HG03457 (cell line): ENCODE results near the gene XPC.

Source experiments
- ATAC-seq: cut with Tn5 transposase; IDR thresholded peaks from one replicate; pipeline ENCODE4 v1.9.1; 2021; ENCODE audit warnings: moderate number of reproducible peaks; ENCODE audit not compliant: unreplicated experiment

The XPC gene

GRCh38 chr3:14208168-14208567, 29.8 kb upstream of the XPC start:
- no peak for ATAC-seq

- ATAC-seq, result no peak
Measured at GRCh38 chr3:14206548-14207177, 28.3 kb upstream of the XPC start.

DNA sequence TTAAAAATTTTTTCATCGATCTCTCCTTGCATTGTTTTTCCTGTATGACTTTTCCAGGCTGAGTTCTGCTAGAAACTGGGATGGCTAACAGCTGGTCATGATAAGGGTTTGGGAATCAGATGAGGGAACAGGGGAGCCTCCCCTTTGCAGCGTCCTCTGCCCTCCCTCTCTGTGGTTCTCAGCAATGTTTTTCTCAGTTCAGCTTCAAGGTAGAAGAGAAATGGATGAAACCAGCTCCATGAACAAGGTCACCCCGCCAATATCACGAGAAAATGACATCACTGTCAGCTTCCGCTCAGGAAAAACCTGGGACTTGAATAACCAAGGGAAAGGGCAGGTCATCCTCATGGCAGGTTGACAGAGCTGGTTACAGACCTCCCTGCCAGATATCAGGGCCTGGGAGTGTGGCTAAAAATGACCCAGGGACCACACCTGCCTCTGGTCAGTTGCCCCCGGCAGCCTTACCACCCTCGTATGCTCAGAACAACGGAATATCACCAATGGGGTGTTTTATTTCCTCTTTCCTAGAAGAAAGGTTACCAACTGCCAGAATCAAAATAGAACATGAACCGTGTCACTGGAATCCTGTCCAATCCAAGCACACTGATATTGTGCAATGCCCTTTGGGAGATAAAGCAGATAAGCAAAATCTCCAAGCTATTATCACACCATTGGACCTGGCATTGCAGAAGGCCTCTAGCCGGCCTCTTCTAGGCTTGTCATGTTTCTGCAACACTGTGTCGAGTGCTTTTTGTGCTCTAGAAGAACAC, 26.3 kb upstream of the XPC start:
- ATAC-seq, result no peak

DNA sequence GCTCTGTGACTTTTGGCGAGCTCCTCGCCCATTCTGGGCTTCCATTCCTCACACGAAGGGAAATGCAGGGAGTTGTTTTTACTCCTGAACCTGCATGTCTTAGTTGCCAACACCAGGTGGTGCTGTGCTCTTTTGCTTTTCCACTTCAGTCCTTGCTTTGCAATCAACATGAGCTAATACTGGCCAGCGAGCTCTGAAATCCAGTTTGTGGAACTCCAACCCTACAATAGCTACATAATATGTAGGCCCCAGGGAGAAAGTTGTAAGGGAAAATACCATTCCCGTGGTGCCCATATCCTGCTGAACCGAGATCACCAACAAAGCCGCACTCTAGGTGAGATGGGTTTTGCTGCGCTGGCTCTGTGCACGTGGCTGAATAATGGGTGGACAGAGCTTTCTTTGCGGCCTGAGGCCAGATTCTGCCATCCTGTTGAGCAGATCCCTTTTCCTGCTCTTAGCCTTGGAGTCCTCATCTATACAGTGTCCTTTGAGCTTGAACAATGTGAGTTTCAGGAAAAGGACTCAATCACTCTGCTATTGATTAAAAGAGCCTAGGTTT, 25.2 kb upstream of the XPC start:
- no peak for ATAC-seq

- no peak for ATAC-seq
Measured at GRCh38 chr3:14202874-14203520, 24.6 kb upstream of the XPC start.

GRCh38 chr3:14201940-14202684, 23.7 kb upstream of the XPC start:
- ATAC-seq, result no peak

DNA sequence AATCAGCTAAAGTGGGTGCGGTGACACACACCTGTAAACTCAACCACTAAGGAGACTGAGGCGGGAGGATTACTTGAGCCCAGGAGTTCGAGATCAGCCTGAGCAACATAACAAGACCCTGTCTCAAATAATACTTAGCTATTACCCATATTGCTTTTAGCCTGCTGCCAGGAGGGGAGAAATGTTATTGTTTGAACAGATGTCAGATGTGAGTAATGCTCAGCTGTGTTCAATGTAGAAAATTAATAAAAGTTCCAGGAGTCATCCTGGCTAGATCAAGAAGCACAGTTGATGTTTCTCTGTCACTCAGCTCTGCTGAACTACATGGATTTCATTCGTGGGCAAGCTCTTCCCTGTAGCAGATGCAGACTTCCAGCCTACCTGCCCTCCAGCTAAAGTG, 22.4 kb upstream of the XPC start:
- ATAC-seq, result no peak

DNA sequence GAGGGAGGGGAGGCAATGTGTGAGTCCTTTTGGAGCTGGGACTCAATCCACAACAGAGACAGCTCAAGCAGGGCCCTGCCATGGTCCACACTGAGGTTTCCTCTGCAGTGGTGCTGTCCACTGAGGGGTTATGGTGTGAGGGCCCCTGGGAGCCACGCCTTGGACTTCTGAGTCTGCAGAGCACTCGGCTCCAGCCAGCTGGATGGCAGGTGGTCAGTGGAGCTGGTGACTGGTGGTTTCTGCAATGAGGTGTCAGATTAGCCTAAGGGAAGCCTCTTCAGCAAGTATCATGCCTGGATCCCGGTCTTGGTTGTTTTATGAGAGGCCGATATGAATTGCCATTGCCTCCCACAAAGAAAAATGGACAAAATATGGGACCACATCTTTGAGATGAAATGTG, 21.9 kb upstream of the XPC start:
- no peak for ATAC-seq

GRCh38 chr3:14199641-14200040, 21.2 kb upstream of the XPC start:
- no peak for ATAC-seq

DNA sequence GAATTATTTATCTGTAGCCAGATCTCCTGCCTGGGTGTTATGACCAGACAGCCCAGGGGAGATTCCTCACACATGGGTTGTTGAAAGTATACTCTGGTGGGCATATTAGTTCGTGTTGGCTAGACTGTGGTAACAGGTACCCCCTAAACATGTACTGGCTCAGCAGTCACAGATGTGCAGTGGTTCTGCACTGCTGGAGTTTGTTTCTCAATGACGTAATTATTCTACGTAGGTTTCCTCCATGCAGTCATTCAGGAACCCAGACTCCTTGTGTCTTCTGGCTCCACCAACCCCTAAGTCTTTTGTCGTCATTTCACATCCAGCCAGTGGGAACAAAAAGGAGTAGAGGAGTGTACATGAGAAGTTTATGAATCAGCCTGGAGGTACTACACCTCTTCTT, 16.5 kb upstream of the XPC start:
- ATAC-seq, result no peak

DNA sequence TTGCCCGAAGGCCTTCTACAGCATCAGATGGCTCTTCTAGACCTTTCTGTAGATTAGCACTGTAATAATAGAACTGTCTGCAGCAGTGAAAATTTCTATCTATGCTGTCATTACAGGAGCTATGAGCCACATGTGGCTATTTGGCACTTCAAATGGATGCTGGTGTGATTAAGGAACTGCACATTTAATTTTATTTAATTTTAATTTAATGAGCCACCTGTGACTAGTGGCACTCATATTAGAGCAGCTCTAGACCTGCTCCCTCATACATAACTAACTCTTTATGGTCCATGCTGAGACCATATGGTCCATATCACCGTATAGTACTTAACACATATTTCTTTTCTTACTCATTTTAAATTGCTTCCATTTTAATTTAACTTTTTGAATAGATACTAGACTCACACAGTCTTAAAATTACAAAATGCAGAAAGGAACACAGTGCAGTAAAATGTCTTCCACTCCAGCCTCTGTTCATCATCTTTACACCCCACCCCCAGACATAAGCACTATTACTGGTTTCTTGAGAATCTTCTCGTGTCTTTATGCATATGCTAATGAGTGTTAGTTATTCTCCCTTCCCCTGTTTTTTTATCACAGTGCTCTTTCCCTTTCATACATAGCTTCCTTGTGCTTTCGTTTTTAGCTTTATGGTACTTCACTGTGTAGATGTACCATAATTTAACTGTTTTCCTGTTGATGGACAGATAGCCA, 9.8 kb upstream of the XPC start:
- ATAC-seq, result no peak

- ATAC-seq, result no peak
Measured at GRCh38 chr3:14186854-14187458, 8.6 kb upstream of the XPC start.

- ATAC-seq, result no peak
Measured at GRCh38 chr3:14183015-14183577, 4.7 kb upstream of the XPC start.

DNA sequence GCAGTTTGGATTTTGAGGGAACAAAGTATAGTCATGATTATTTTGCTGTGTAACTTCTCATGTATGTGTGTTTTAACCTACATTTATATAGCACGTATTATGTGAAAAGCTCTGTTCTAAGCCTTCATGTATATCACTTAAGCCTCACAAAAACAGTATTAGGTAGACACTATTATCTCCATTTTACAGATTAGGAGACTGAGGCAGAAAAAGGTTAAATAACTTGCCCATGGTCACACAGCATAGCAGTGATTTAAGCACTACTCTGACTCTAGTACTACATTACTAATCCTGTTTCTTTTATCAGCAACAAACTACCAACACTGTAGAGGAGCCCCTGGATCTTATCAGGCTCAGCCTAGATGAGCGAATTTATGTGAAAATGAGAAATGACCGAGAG, 2.9 kb upstream of the XPC start:
- no peak for ATAC-seq

DNA sequence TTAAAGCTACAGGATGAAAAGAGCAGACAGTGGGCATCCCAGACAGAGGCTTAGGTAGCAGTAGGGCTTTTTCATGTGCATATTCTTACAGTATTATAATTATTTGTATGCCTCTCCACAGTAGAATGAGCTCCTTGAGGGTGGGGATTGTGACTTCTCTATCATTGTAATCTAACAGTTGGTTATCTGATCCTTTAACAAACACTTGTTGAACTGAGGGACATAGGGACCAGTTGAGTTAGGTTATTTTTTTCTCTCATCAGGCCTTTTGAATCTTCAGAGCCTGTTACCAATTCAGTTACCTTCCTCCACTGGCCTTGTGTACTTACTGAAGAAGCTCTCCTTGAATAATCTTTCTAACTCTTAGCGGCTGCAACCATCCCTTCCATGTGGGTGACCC, 1.4 kb upstream of the XPC start:
- no peak for ATAC-seq

DNA sequence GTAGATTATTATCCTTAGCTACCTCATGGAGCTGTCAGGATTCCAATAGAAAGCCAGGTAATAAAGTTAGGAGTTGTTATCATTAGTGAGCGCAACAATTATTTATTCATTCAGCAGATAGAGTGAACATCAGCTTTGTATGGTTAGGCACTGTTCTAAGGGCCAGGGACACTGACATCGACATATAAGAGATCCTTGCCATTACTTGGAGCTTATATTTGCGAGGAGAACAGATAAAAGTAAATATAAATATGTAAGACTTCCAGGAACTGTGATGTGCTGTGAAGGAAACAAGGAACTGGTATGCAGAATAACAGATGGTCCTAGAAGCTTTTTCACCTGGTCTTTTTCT, 689 bp upstream of the XPC start:
- no peak for ATAC-seq

- ATAC-seq, result peak; percentile 12
Measured at GRCh38 chr3:14177580-14178246, 688 bp downstream of the XPC start.

DNA sequence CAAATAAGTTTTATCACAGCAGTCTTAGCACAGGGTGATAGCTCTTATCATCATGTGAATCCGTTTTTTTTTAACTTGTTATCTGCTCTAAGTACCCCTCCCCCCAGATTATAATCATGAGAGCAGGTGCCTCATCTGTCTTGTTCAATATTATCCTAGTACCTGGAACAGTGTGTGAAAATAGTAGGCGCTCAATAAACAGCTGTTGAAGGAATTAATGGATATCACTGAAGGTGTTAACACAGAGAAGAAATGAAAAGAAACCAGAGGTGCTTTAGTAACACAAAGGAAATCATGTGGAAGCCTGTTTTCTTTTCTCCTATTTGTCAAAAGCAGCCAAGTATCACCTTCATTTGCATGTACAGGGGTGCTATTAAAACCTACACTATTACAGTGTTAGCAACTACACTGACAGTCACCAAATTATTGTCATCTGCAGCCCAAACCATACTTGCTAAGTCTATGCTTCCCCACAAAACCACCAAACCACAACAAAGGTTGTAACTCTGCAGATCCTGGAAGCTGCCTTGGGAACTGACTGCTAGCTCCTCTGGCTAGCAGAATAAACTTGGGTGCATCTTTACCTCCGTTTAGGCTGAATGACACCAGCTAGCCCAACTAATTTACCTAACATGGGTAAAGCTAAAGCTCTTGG, 2.9 kb downstream of the XPC start:
- no peak for ATAC-seq

GRCh38 chr3:14174483-14174882, 3.9 kb downstream of the XPC start:
- no peak for ATAC-seq
